HepG2 (cell line): ENCODE data around the gene LOXL4. TPM values are rescaled to one million over a fixed set of nuclear protein-coding genes. Genes with fewer than 3 reads are reported as not detected.

Experiments
- ESRRA ChIP-seq: sonication (generic); formaldehyde crosslinking; IDR thresholded peaks from 2 replicates; pipeline ENCODE4 v1.5.1; 2020; ENCODE audit warnings: mild to moderate bottlenecking, low read depth, missing genetic modification reagents
- FLYWCH1 ChIP-seq: sonication (generic); formaldehyde crosslinking; IDR thresholded peaks from 2 replicates; pipeline ENCODE4 v1.8.1; 2023; ENCODE audit warnings: mild to moderate bottlenecking, missing genetic modification reagents
- MZF1 ChIP-seq: sonication (generic); formaldehyde crosslinking; IDR thresholded peaks from 2 replicates; pipeline ENCODE4 v1.8.1; 2023; ENCODE audit warnings: mild to moderate bottlenecking, missing genetic modification reagents, borderline replicate concordance
- U2AF2 ChIP-seq: fragments of 200-400 bp; formaldehyde crosslinking; IDR thresholded peaks from 2 replicates; pipeline ENCODE4 v1.6.1; 2017; ENCODE audit warnings: low read depth, mild to moderate bottlenecking, low read length
- ZNF24 ChIP-seq: fragments of 450-650 bp; IDR thresholded peaks from 2 replicates; pipeline ENCODE4 v1.6.1; 2017; ENCODE audit warnings: antibody characterized with exemption, mild to moderate bottlenecking
- ZNF530 ChIP-seq: sonication (generic); formaldehyde crosslinking; IDR thresholded peaks from 2 replicates; pipeline ENCODE4 v1.5.0; 2020; ENCODE audit warnings: low read depth, mild to moderate bottlenecking, missing genetic modification reagents
- ZNF550 ChIP-seq: sonication (generic); formaldehyde crosslinking; IDR thresholded peaks from 2 replicates; pipeline ENCODE4 v1.4.0; 2020; ENCODE audit warnings: mild to moderate bottlenecking, missing genetic modification reagents, borderline replicate concordance
- polyA plus RNA-seq, 8 experiments: library from polyadenylated mRNA; depleted of rRNA in 3 of 8; stranded (reverse) in 7 of 8; unstranded in 1 of 8; fragments of >200 nt; fragmentation: Illumina TruSeq in 4 of 8; extraction: Trizol in 4 of 8; gene quantifications; 2 replicates each; pipeline versions ENCODE4 v1.2.1 to v1.2.3, GENCODE V29; 2011 to 2016; ENCODE audit warnings: low read depth in 4 of 8, missing spikeins in 1 of 8, mixed read lengths in 1 of 8; ENCODE audit not compliant: insufficient read depth in 1 of 8
- total RNA-seq, 5 experiments: library from RNA; depleted of rRNA; stranded (reverse); fragments of >200 nt; fragmentation: Illumina TruSeq; extraction: Trizol; gene quantifications; 2 replicates each; pipeline ENCODE4 v1.2.3, GENCODE V29; 2016; ENCODE audit warnings: low read depth in 1 of 5
- TF ChIP-seq, protein P1 (sequence below): sonication (generic); formaldehyde crosslinking; conservative IDR thresholded peaks from 2 replicates; pipeline ENCODE4 v1.4.0; 2020; ENCODE audit warnings: mild to moderate bottlenecking, missing genetic modification reagents, moderate library complexity
- TF ChIP-seq, protein P2 (sequence below), 2 experiments: fragments of 450-650 bp in 1 of 2; sonication (generic) in 1 of 2; formaldehyde crosslinking in 1 of 2; IDR thresholded peaks; 2 replicates each; pipeline versions ENCODE4 v1.6.1 to v1.8.0; 2016 to 2022; ENCODE audit warnings: antibody characterized with exemption in 1 of 2, mild to moderate bottlenecking in 1 of 2, missing genetic modification reagents in 1 of 2
- TF ChIP-seq, protein P3 (sequence below): sonication (generic); formaldehyde crosslinking; conservative IDR thresholded peaks from 2 replicates; pipeline ENCODE4 v1.4.0; 2020; ENCODE audit warnings: missing genetic modification reagents
- TF ChIP-seq, protein P4 (sequence below): sonication (generic); formaldehyde crosslinking; IDR thresholded peaks from 2 replicates; pipeline ENCODE4 v1.5.1; 2020; ENCODE audit warnings: missing genetic modification reagents, mild to moderate bottlenecking, borderline replicate concordance

LOXL4 gene
- total and polyA plus RNA-seq, 2 of the 13 experiments (the other 11 are each of a cell fraction or from before 2014, with no cell fraction given) = 8.8 to 21.1 TPM

DNA sequence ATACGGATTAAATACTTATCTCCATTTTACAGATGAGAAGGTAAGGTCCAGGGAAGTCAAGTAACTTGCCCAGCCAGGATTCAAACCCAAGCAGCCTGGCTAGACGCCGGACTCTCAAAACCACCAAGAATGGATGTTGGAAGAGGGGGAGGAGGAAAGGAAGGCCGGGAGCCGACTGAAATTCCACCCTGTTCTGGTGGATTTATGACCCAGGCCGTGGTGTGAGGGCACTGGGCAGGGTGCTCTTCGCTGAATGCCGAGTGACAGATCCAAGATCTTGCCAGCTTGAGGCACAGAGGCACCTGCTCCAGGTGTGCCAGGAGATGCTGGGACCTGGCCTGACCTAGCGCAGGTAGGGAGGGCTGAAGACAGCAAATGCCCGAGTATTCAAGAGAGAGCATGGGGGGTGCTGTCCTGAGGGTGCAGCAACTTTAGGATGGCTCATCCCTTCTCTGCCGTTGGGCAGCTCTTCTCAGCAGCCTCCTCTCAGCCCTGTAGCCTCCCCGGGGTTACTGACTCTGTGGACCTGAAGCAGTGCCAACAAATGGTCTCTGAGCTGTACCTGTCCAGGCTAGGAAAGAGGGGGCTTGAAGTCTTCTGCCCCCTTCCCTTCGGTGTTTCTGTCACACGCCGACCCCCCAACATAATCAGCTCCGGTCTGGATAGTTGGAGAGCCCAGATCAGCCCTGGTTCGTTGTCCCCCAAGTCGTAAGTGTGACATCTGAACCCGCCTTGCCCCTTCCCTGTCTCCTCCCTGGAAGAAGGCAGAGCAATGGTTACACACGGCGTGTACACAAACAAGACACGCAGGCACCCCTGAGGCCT, 713 bp downstream of the LOXL4 start (continued):
- no peak for TF ChIP-seq ZNF530 (CRISPR knock-in tag)
- 0 out of 2 replicates have a peak, but pooled peaks have one; percentile 55 for TF ChIP-seq MZF1
- TF ChIP-seq, protein P1, sequence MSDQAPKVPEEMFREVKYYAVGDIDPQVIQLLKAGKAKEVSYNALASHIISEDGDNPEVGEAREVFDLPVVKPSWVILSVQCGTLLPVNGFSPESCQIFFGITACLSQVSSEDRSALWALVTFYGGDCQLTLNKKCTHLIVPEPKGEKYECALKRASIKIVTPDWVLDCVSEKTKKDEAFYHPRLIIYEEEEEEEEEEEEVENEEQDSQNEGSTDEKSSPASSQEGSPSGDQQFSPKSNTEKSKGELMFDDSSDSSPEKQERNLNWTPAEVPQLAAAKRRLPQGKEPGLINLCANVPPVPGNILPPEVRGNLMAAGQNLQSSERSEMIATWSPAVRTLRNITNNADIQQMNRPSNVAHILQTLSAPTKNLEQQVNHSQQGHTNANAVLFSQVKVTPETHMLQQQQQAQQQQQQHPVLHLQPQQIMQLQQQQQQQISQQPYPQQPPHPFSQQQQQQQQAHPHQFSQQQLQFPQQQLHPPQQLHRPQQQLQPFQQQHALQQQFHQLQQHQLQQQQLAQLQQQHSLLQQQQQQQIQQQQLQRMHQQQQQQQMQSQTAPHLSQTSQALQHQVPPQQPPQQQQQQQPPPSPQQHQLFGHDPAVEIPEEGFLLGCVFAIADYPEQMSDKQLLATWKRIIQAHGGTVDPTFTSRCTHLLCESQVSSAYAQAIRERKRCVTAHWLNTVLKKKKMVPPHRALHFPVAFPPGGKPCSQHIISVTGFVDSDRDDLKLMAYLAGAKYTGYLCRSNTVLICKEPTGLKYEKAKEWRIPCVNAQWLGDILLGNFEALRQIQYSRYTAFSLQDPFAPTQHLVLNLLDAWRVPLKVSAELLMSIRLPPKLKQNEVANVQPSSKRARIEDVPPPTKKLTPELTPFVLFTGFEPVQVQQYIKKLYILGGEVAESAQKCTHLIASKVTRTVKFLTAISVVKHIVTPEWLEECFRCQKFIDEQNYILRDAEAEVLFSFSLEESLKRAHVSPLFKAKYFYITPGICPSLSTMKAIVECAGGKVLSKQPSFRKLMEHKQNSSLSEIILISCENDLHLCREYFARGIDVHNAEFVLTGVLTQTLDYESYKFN = 0 out of 2 replicates have a peak, but pooled peaks have one; percentile 23
- TF ChIP-seq, protein P2, sequence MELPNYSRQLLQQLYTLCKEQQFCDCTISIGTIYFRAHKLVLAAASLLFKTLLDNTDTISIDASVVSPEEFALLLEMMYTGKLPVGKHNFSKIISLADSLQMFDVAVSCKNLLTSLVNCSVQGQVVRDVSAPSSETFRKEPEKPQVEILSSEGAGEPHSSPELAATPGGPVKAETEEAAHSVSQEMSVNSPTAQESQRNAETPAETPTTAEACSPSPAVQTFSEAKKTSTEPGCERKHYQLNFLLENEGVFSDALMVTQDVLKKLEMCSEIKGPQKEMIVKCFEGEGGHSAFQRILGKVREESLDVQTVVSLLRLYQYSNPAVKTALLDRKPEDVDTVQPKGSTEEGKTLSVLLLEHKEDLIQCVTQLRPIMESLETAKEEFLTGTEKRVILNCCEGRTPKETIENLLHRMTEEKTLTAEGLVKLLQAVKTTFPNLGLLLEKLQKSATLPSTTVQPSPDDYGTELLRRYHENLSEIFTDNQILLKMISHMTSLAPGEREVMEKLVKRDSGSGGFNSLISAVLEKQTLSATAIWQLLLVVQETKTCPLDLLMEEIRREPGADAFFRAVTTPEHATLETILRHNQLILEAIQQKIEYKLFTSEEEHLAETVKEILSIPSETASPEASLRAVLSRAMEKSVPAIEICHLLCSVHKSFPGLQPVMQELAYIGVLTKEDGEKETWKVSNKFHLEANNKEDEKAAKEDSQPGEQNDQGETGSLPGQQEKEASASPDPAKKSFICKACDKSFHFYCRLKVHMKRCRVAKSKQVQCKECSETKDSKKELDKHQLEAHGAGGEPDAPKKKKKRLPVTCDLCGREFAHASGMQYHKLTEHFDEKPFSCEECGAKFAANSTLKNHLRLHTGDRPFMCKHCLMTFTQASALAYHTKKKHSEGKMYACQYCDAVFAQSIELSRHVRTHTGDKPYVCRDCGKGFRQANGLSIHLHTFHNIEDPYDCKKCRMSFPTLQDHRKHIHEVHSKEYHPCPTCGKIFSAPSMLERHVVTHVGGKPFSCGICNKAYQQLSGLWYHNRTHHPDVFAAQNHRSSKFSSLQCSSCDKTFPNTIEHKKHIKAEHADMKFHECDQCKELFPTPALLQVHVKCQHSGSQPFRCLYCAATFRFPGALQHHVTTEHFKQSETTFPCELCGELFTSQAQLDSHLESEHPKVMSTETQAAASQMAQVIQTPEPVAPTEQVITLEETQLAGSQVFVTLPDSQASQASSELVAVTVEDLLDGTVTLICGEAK (IDR thresholded peaks at IDR 0.05) = no peak
- TF ChIP-seq, protein P2 (CRISPR knock-in tag; IDR thresholded peaks at IDR 0.05) = no peak
- TF ChIP-seq FLYWCH1 = no peak
- TF ChIP-seq, protein P3, sequence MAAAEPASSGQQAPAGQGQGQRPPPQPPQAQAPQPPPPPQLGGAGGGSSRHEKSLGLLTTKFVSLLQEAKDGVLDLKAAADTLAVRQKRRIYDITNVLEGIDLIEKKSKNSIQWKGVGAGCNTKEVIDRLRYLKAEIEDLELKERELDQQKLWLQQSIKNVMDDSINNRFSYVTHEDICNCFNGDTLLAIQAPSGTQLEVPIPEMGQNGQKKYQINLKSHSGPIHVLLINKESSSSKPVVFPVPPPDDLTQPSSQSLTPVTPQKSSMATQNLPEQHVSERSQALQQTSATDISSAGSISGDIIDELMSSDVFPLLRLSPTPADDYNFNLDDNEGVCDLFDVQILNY (CRISPR knock-in tag) = no peak
- TF ChIP-seq, protein P4, sequence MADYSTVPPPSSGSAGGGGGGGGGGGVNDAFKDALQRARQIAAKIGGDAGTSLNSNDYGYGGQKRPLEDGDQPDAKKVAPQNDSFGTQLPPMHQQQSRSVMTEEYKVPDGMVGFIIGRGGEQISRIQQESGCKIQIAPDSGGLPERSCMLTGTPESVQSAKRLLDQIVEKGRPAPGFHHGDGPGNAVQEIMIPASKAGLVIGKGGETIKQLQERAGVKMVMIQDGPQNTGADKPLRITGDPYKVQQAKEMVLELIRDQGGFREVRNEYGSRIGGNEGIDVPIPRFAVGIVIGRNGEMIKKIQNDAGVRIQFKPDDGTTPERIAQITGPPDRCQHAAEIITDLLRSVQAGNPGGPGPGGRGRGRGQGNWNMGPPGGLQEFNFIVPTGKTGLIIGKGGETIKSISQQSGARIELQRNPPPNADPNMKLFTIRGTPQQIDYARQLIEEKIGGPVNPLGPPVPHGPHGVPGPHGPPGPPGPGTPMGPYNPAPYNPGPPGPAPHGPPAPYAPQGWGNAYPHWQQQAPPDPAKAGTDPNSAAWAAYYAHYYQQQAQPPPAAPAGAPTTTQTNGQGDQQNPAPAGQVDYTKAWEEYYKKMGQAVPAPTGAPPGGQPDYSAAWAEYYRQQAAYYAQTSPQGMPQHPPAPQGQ = 0 out of 2 replicates have a peak, but pooled peaks have one; percentile 72
- no peak for TF ChIP-seq ZNF24
- TF ChIP-seq ZNF550 = no peak
- TF ChIP-seq U2AF2 = no peak
- peak; percentile 38; the same call in 1 of the 2 replicates for TF ChIP-seq ESRRA (CRISPR knock-in tag)
